ENCODE results near the gene COL19A1.
"Not testable (repeated sequence)": the region's sequence is repeated elsewhere in the genome, so short reads cannot be mapped to it uniquely, and the experiment has no call there.

Gene COL19A1

DNA sequence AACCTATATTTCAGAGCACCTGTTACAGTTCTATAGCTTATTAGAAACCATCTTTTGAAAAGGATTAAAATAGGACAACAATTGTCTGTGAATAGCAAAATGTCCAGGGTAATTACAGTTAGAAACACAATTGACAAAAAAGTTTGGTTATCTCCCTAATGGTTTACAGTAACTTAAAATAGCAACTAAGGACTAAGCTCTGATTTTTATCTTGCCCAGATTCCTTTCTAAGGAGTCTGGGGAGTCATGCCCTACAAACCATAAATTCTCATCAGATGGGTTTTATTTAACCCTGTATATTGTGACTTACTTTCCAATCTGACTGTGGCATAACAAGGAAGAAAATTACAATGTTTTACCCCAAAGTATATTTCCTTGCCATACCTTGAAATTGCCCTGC lies 26.9 kb downstream of the COL19A1 start:
- H3K4me3 ChIP-seq (ENCODE audit: low read depth in 1 of 5, low read length in 5 of 5); H3K4me1 ChIP-seq (ENCODE audit: control insufficient read depth in 5 of 5, insufficient read depth in 5 of 5, low read length in 5 of 5); H3K9me3 ChIP-seq (ENCODE audit: control insufficient read depth in 5 of 5, low read length in 5 of 5); H3K27ac ChIP-seq (ENCODE audit: low read depth, low read length); H3K9ac ChIP-seq (ENCODE audit: low read length in 5 of 5); H3K36me3 ChIP-seq (ENCODE audit: control insufficient read depth in 5 of 5, insufficient read depth in 5 of 5, low read length in 5 of 5); H3K27me3 ChIP-seq (ENCODE audit: control insufficient read depth in 5 of 5, insufficient read depth in 4 of 5, low read length in 5 of 5): not testable (repeated sequence)

GRCh38 chr6:69894578-69895347 lies 28.4 kb downstream of the COL19A1 start:
- Histone ChIP-seq H3K9me3 (ENCODE audit: control insufficient read depth in 5 of 5, low read length in 5 of 5) (no peaks in the 10 kb centered on the region), H3K27me3 (ENCODE audit: control insufficient read depth in 5 of 5, insufficient read depth in 4 of 5, low read length in 5 of 5) (no peaks in the 10 kb centered on the region), H3K27ac (ENCODE audit: low read depth, low read length) (no peak overlapping the region), H3K4me1 (ENCODE audit: control insufficient read depth in 5 of 5, insufficient read depth in 5 of 5, low read length in 5 of 5) (peaks cover 0 to 6% (median 0%) of the 10 kb centered on the region in 5 donors), H3K9ac (ENCODE audit: low read length in 5 of 5) (no peak overlapping the region), H3K4me3 (ENCODE audit: low read depth in 1 of 5, low read length in 5 of 5) (no peak overlapping the region), H3K36me3 (ENCODE audit: control insufficient read depth in 5 of 5, insufficient read depth in 5 of 5, low read length in 5 of 5) (no peaks in the 10 kb centered on the region)

DNA sequence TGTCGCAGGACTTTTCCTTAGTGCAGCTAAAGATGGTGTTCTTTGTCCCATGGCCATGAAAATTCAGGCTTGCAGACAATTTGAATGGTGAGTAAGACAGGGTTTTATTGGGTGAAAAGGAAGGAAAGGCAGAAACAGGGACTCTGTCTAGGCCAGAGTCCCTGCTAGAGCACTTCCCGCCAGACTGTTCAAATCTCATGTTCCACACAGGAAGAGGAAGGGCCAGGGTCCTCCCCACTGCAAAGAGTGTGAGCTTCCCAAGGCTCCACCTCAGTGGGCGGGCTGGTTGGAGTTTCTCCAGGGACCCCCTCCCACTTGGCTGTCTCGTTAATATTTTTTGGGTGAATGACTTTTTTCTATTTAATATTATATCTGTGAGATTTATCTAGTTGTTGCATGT lies 29.0 kb downstream of the COL19A1 start:
- no peak overlapping the region for H3K4me3 ChIP-seq (ENCODE audit: low read depth in 1 of 5, low read length in 5 of 5)
- no peaks in the 10 kb centered on the region for H3K27me3 ChIP-seq (ENCODE audit: control insufficient read depth in 5 of 5, insufficient read depth in 4 of 5, low read length in 5 of 5)
- no peaks in the 10 kb centered on the region for H3K9me3 ChIP-seq (ENCODE audit: control insufficient read depth in 5 of 5, low read length in 5 of 5)
- H3K36me3 ChIP-seq (ENCODE audit: control insufficient read depth in 5 of 5, insufficient read depth in 5 of 5, low read length in 5 of 5): no peaks in the 10 kb centered on the region
- no peak overlapping the region for H3K9ac ChIP-seq (ENCODE audit: low read length in 5 of 5)
- H3K27ac ChIP-seq (ENCODE audit: low read depth, low read length): no peak overlapping the region
- H3K4me1 ChIP-seq (ENCODE audit: control insufficient read depth in 5 of 5, insufficient read depth in 5 of 5, low read length in 5 of 5): peaks cover 0 to 6% (median 0%) of the 10 kb centered on the region in 5 donors

DNA sequence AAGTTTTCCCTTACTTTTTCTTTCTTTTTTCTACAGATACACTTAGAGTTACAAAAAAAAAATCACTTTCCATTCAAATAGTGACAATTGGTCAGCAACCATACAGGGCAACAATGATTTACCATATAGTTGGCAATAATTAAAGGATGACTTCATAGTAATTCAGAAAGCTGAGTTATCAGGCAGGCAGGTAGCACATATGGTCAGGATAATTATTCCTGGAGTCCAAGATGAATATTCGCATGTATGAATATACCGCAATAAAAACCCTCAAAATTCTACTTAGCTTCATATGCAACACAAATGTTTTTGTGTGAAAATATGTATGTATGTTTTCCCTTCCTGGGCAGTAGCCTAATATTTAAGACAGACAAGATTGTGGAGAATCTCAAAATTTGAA lies 34.5 kb downstream of the COL19A1 start:
- H3K9ac ChIP-seq (ENCODE audit: low read length in 5 of 5): no peak overlapping the region
- H3K9me3 ChIP-seq (ENCODE audit: control insufficient read depth in 5 of 5, low read length in 5 of 5): no peaks in the 10 kb centered on the region
- H3K4me3 ChIP-seq (ENCODE audit: low read depth in 1 of 5, low read length in 5 of 5): no peak overlapping the region
- no peaks in the 10 kb centered on the region for H3K4me1 ChIP-seq (ENCODE audit: control insufficient read depth in 5 of 5, insufficient read depth in 5 of 5, low read length in 5 of 5)
- H3K36me3 ChIP-seq (ENCODE audit: control insufficient read depth in 5 of 5, insufficient read depth in 5 of 5, low read length in 5 of 5): no peaks in the 10 kb centered on the region
- H3K27ac ChIP-seq (ENCODE audit: low read depth, low read length): no peak overlapping the region
- no peaks in the 10 kb centered on the region for H3K27me3 ChIP-seq (ENCODE audit: control insufficient read depth in 5 of 5, insufficient read depth in 4 of 5, low read length in 5 of 5)

DNA sequence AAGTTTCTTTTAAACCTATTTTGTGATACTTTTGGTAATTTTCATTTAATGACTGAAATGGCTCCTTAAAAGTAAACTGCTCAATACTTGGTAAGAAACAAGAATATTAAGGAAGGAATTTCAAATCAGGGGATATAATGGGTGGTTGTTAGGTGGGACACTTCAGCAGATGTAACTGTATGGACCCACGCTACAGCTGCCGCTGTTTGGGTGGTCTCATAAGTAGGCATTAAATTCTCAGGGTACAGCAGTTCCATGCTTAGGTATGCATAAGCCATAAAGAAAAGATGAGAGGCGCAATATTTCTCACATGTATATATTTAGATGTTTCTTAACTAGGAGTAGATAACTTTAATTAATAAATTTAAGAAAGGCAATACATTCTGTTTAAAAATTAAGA lies 35.0 kb downstream of the COL19A1 start:
- Histone ChIP-seq H3K4me3 (ENCODE audit: low read depth in 1 of 5, low read length in 5 of 5) (no peak overlapping the region), H3K27me3 (ENCODE audit: control insufficient read depth in 5 of 5, insufficient read depth in 4 of 5, low read length in 5 of 5) (no peaks in the 10 kb centered on the region), H3K4me1 (ENCODE audit: control insufficient read depth in 5 of 5, insufficient read depth in 5 of 5, low read length in 5 of 5) (no peaks in the 10 kb centered on the region), H3K9me3 (ENCODE audit: control insufficient read depth in 5 of 5, low read length in 5 of 5) (no peaks in the 10 kb centered on the region), H3K9ac (ENCODE audit: low read length in 5 of 5) (no peak overlapping the region), H3K27ac (ENCODE audit: low read depth, low read length) (no peak overlapping the region), H3K36me3 (ENCODE audit: control insufficient read depth in 5 of 5, insufficient read depth in 5 of 5, low read length in 5 of 5) (no peaks in the 10 kb centered on the region)

DNA sequence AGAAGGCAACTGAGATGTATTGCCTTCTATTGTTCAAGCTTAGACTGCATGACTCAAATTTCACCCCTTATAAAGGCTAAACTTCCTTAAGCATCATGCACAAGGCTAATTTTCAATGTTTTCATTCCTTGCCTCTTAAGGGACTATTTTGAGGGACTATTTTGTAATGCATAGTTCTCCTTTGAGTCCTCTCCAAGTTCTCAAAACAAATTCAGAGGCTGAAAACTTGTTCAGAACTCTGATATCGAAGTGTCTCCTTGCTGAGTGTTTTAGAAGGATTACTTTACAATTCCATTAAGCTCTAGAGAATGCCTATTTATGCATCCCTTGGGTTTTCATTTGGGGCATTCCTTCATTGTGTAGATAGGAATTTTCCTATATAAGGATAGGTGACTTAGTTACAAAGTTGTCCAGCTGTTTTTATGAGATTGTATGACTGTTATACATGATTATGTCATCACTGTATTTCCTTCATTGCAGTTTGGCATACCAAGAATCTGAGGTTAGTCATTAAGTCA lies 41.7 kb downstream of the COL19A1 start:
- H3K4me3 ChIP-seq (ENCODE audit: low read depth in 1 of 5, low read length in 5 of 5): no peak overlapping the region
- H3K9me3 ChIP-seq (ENCODE audit: control insufficient read depth in 5 of 5, low read length in 5 of 5): no peaks in the 10 kb centered on the region
- H3K27me3 ChIP-seq (ENCODE audit: control insufficient read depth in 5 of 5, insufficient read depth in 4 of 5, low read length in 5 of 5): no peaks in the 10 kb centered on the region
- peaks cover 0 to 2% (median 0%) of the 10 kb centered on the region in 5 donors for H3K4me1 ChIP-seq (ENCODE audit: control insufficient read depth in 5 of 5, insufficient read depth in 5 of 5, low read length in 5 of 5)
- H3K36me3 ChIP-seq (ENCODE audit: control insufficient read depth in 5 of 5, insufficient read depth in 5 of 5, low read length in 5 of 5): no peaks in the 10 kb centered on the region
- no peak overlapping the region for H3K9ac ChIP-seq (ENCODE audit: low read length in 5 of 5)
- no peak overlapping the region for H3K27ac ChIP-seq (ENCODE audit: low read depth, low read length)

DNA sequence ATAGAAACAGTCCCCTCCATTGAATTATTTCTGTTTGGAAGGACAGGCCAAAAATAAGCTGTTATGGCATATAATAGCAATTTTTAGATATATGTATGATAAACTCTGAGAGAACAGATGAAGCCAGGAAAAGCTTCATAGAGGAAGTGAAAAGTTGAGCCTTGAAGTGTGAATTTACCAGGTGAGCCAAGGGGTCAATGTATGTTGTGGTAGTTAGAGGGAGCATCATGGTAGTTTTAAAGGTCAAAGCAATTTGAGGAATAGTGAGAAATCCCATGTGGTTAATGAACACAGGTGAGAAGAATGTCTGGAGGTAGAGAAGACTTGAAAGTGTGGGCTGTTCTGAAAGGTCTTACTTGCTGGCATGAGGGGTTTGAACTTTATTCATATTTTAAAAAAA lies 47.0 kb downstream of the COL19A1 start:
- no peak overlapping the region for H3K27ac ChIP-seq (ENCODE audit: low read depth, low read length)
- no peaks in the 10 kb centered on the region for H3K4me1 ChIP-seq (ENCODE audit: control insufficient read depth in 5 of 5, insufficient read depth in 5 of 5, low read length in 5 of 5)
- no peaks in the 10 kb centered on the region for H3K36me3 ChIP-seq (ENCODE audit: control insufficient read depth in 5 of 5, insufficient read depth in 5 of 5, low read length in 5 of 5)
- no peak overlapping the region for H3K4me3 ChIP-seq (ENCODE audit: low read depth in 1 of 5, low read length in 5 of 5)
- no peaks in the 10 kb centered on the region for H3K9me3 ChIP-seq (ENCODE audit: control insufficient read depth in 5 of 5, low read length in 5 of 5)
- H3K9ac ChIP-seq (ENCODE audit: low read length in 5 of 5): no peak overlapping the region
- no peaks in the 10 kb centered on the region for H3K27me3 ChIP-seq (ENCODE audit: control insufficient read depth in 5 of 5, insufficient read depth in 4 of 5, low read length in 5 of 5)

GRCh38 chr6:69914015-69914485 lies 47.7 kb downstream of the COL19A1 start:
- no peaks in the 10 kb centered on the region for H3K36me3 ChIP-seq (ENCODE audit: control insufficient read depth in 5 of 5, insufficient read depth in 5 of 5, low read length in 5 of 5)
- no peak overlapping the region for H3K9ac ChIP-seq (ENCODE audit: low read length in 5 of 5)
- H3K27ac ChIP-seq (ENCODE audit: low read depth, low read length): no peak overlapping the region

DNA sequence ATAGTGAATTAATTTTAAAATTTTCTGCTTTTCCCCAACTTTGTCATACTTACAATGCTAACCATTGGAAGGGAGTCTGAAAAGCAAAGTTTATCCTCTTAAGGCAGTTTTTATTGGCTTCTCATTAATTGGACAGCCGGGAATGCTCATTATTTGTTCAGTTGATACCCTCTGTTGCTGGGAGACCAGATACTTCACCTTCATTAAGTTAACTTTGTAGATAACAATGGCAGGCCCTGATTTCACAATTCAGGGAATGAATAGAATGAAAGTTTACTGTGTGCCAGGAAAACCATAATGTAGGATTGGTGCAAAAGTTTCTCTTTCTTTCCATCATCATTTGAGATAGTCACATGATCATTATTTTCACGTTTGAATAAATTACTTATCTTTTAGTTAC lies 49.0 kb downstream of the COL19A1 start:
- Histone ChIP-seq H3K27ac (ENCODE audit: low read depth, low read length) (no peak overlapping the region), H3K36me3 (ENCODE audit: control insufficient read depth in 5 of 5, insufficient read depth in 5 of 5, low read length in 5 of 5) (no peaks in the 10 kb centered on the region), H3K4me3 (ENCODE audit: low read depth in 1 of 5, low read length in 5 of 5) (no peak overlapping the region), H3K9ac (ENCODE audit: low read length in 5 of 5) (no peak overlapping the region), H3K9me3 (ENCODE audit: control insufficient read depth in 5 of 5, low read length in 5 of 5) (no peaks in the 10 kb centered on the region), H3K27me3 (ENCODE audit: control insufficient read depth in 5 of 5, insufficient read depth in 4 of 5, low read length in 5 of 5) (no peaks in the 10 kb centered on the region), H3K4me1 (ENCODE audit: control insufficient read depth in 5 of 5, insufficient read depth in 5 of 5, low read length in 5 of 5) (no peaks in the 10 kb centered on the region)

More at GRCh38 chr6:69914015-69914485, 47.7 kb downstream of the COL19A1 start:
- Histone ChIP-seq H3K27me3 (ENCODE audit: control insufficient read depth in 5 of 5, insufficient read depth in 4 of 5, low read length in 5 of 5) (no peaks in the 10 kb centered on the region), H3K9me3 (ENCODE audit: control insufficient read depth in 5 of 5, low read length in 5 of 5) (no peaks in the 10 kb centered on the region), H3K4me3 (ENCODE audit: low read depth in 1 of 5, low read length in 5 of 5) (no peak overlapping the region), H3K4me1 (ENCODE audit: control insufficient read depth in 5 of 5, insufficient read depth in 5 of 5, low read length in 5 of 5) (no peaks in the 10 kb centered on the region)

GRCh38 chr6:69917834-69918233 lies 51.5 kb downstream of the COL19A1 start:
- Histone ChIP-seq H3K9ac (ENCODE audit: low read length in 5 of 5) (no peak overlapping the region), H3K4me1 (ENCODE audit: control insufficient read depth in 5 of 5, insufficient read depth in 5 of 5, low read length in 5 of 5) (no peaks in the 10 kb centered on the region), H3K9me3 (ENCODE audit: control insufficient read depth in 5 of 5, low read length in 5 of 5) (no peaks in the 10 kb centered on the region), H3K27me3 (ENCODE audit: control insufficient read depth in 5 of 5, insufficient read depth in 4 of 5, low read length in 5 of 5) (no peaks in the 10 kb centered on the region), H3K27ac (ENCODE audit: low read depth, low read length) (no peak overlapping the region), H3K36me3 (ENCODE audit: control insufficient read depth in 5 of 5, insufficient read depth in 5 of 5, low read length in 5 of 5) (no peaks in the 10 kb centered on the region), H3K4me3 (ENCODE audit: low read depth in 1 of 5, low read length in 5 of 5) (no peak overlapping the region)
